GM18873 (cell line): Measurements from ENCODE around the gene TERT.
A peak's percentile ranks its signal among the peaks of the same experiment; 100 is the strongest.

Experiments
- ATAC-seq: cut with Tn5 transposase; IDR thresholded peaks from one replicate; pipeline ENCODE4 v1.9.1; 2021; ENCODE audit warnings: mild to moderate bottlenecking, moderate library complexity, moderate number of reproducible peaks; ENCODE audit not compliant: unreplicated experiment, low FRiP score

The TERT gene

DNA sequence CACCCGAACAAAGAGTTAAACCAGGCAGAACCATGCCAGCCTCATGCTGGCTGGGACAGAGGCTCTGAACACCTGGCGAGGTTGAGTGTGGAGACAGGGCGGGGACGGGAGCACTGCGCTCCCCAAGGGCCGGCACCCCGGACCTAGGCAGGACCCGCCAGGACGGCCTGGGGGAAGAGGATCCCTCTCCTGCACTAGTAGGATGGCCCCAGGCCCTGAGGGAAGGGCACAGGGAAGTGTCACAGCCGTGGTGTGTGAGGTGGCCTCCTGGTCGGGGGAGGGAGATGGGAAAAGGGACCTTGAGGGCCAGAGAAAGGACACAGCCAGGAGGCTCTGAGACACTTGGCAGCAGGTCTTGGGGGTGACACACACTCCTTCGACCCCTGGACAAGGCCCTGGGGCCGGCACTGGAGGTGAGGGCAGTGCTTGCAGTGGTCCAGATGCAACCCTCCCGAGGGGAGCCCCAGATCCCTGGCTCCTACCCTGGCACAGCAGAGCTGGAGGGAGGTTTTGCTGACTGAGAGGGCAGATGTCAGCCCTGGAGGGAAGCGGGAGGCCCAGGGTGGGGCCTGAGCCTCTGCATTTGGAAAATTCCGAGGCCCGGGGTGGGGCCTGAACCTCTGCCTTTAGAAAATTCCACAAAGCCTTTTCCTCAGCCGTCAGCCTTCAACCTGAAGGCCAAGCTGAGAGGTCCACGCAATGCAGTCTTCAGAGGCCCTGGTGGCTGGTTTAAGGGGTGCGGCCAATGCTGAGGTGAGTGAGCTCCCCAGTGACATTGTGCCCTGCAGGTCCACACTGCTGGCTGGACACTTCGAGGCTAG is 24.8 kb upstream of the TERT start:
- no peak for ATAC-seq

DNA sequence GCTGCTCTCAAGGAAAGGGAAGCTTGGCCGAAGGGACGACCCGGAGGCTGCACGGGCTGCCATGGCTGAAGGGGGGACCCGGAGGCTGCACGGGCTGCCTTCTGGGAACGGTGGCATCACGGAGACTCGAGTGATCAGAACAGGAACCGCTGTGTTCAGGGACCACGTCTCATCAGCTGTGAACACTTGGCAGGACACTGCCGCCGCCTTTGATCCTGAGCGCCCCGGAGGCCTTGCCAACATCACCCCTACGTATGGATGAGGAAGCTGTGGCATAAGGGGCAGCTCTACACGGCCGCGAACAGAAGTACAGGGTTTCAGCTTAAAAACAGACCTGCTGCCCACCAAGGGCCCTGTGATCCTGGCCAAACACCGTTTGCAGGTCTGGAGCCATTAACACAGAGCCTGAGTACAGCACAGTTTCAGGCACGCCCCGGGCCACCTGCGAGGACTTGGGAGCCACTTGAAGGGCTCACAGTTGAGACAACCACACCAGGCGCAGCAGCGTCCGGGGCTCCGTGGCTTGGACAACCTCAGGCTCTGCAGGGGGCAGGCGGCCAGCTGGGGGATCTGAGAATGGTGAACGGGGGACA is 23.9 kb upstream of the TERT start:
- ATAC-seq = no peak

DNA sequence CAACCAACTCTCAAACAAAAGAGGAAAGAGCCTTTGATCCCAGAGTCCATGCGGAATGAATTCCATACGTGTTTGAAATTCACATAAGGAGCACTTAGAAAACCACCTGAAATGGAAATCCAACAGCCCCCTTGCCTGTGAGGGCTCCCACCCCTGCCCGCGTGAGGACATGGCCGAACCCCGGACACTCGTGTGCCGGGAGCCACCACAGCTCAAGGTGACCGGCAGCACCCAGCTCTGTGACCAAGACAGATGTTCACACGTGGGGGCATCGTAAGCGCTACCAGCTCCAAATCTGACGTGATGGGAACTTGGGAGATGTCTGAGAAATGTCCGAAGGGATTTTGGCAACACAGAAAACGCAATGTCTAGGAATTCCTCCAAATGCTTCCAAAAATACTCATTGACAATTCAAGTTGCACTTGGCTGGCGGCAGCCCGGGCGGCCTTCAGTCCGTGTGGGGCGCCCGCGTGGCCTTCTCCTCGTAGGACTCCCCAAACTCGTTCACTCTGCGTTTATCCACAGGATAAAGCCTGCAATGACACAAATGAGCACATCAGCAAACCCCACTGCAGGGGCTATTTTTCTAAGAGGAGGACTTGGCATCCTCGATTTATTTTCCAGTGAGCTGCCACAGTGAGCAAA is 23.2 kb upstream of the TERT start:
- ATAC-seq = no peak

DNA sequence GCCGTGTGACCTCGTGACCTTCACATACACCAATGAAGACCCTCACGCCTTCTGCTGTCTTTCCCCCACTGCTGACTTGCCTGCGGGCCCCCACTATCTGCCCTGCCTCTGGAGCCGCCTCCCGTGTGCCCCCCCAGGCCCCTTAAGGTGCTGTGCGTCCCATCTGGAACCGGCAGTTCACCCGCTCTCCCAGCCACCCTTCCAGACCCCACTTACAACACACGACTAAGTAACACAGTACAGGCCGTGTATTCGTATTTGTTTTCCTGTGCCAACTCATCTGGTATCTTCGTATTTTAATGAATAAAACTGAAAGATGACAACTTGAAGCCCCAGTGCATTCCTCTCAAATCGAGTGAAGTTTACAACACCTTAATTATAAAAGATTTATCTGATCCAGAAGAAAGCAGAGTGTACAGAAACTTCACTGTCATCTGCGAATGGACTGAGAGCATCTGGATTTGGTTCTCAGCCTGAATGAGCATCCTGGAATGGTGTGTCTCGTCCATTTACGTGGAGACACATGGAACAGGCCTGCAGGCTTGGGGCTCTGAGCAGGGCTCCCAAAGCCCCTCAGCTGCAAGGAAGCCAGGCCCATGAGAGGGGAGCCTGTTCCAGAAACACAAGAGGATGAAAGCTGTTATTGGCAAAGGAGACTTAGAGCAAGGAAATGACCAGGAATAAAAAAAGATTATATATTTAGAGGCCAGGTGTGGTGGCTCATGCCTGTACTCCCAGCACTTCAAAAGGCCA is 21.9 kb upstream of the TERT start:
- no peak for ATAC-seq

DNA sequence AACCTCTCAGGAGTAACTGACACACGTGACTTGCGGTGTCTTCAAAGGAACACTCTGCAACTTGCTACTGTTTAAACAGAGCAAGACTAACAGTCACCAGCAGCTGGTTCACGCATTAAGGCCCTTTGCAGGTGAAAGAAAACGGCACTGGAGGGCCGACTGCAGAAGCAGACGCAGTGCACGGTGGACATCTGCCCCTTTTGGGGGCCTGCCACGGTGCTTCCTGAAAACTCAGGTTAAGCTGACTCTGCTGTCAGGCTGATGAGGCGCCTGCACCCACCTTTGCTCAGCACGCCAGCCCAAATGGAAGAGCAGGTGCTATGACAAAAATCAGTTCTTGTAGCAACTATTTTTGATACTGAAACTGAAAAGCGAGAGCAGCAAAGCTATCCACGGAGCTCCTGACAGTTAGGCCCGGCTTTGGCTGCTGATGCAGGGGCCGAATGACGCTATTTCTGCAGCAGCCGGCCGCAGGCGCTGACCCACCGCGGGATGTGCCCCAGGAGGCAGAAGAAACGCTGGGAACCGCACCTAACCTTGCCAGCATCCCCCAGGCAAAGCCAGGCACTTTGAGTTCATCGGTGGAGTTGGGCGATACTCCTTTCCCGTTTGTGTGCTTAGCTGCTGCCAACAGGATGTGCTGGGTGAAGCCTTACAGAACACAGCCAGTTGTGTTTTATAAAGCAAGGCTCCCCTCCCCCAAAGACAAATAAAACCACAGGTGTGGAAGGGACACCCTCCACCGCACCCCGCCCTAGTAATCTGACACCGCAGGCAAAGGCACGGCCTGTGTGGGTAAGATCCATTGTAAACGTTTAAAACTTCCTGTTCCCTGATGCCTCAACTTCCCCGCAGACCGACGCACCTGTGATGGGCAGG is 21.1 kb upstream of the TERT start:
- ATAC-seq = peak; percentile 39

DNA sequence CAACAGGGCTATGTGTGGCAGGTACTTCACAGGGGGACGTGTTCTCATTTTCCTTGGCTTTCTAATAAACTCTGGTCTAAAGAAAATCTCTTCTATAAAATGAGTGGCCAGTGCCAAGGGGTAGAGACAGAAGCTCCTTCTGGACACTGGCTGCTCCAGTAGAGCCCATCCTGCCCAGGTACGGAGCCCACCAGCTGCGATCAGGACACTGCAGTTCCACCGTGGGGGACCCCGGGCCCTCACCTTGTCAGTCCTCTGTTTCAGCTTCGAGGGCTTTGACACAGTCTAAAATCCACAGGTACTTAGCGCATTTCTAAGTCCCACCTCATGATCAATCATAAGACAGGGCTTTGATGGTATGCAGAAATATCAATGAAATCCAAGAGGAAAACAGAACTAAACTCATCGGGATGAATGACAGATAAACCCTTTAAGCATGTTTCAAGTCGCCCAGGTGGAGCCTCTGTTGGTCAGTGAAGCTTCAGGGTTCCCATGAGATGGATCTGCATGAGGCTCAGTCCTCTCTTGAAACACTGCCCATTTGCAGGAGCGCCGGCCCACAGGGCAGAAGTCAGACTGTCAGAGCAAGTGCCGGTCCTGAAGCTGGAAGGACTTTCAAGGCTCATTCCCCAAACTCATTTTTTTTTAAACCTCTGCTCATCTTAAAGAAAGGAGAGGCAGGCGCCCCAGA is 20.3 kb upstream of the TERT start:
- no peak for ATAC-seq

DNA sequence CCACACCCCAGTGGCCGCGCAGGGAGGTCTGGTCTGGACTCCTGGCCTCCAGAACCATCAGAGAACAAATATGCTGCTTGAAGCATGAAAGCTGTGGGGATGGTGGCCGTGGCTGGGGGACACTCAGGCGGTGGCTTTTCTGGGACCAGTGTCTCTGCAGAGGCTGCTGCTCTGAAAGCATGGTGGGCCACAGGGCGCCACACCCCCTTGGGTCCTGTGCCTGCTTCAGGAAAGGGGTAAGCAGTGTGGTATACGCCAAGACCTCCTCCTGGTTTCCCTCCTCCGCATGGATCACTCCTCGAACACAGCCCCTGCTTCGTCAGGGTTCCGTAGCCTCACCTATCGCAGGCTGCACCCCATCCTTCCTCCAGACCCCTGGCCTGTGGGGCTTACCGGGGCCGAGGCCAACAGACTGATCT is 19.7 kb upstream of the TERT start:
- ATAC-seq = no peak

DNA sequence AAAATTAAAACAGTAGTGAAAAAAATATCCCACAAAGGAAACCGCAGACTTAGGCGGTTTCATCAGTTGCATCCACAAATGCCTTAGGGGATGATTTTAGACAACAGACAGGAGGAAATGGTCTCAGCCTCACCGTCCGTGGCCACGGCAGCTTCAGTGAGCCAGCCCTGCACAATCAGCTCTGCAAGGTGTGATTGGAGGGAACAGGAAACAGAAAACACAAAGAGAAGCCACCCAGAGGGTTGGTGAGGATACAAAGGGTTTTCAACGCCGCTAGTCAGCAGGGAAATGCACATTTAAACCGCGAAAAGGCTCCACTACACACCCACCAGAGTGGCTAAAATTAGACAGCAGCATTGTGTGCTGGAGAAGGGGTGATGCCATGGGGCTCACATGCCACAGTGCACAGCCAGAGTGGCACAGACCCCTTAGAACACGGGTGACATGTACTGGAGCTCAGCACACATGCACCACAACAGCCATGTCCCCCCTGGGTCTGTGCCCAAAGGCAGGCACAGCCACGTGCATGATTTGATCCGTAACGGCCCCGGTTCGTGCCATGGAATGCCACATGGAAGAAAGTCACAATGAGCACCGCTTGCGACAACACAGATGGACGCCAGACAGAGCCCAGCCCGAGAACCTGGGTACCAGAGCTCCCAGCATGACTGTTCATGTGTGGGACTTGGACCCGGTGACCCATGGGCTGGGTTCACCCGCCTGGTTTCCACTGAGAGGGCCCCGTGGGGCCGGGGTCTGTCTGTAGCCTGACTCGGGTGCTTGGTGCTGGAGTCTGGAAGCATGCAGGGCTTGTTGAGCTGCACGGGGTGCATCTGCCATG is 18.3 kb upstream of the TERT start:
- ATAC-seq = peak; percentile 74

DNA sequence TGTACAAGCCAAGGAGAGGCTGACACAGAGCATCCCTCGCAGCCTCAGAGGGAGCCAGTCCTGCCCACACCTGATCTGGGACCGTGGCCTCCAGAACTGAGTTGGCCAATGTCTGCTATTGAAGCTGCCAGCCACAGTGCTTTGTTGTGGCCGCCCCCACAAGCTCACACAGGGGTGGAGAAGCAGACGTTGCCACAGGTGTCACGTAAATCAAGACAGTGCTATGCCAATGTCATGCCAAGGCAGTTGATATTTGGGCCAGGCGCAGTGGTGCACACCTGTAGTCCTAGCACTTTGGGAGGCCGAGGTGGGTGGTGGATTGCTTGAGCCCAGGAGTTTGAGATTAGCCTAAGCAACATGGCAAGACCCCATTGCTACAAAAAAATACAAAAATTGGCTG is 17.3 kb upstream of the TERT start:
- ATAC-seq = no peak

DNA sequence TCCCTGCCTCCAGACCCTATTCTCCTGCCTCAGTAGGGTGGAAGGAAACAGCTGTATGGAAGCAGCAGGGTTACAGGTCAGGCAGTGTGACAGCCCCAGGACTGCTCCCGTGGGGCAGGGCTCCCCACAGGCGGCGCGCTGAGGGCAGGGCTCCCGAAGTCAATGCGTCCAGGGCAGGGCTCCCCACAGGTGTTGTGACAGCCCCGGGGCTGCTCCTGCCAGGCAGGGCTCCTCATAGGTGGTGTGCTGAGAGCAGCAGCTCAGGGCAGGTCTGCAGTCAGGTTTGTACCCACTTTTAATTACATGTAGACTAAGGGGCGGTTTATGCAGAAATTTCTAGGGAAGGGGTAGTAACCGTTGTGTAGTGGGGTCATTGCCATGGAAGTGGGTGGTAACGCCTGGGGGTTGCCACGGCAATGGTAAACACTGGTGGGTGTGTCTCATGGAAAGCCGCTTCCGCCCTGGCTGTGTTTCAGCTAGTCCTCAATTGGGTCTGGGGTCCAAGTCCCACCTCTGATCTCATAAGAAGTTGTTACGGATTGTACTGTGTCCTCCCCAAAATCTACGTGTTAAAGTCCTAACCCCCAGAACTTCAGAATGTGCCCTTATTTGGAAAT is 16.7 kb upstream of the TERT start:
- ATAC-seq = no peak

DNA sequence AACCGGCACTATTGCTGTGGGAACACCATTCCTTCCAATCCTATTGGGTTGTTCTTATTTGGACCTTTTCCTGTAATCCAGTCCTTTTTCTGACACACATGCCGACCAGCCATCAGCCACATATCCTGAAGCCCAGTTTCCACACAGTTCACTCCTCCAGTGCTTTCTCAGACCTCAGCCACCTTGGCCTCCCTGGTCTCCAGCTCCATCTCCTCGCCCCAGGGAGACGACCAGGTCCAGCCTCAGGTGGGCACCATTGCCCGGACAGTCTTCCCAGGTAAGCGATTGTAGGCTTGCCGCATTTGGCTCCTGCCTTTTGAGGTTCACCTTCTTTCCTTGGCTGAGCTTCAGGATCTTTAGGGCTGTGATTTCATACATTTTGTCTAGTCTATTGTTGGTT is 15.2 kb upstream of the TERT start:
- no peak for ATAC-seq

DNA sequence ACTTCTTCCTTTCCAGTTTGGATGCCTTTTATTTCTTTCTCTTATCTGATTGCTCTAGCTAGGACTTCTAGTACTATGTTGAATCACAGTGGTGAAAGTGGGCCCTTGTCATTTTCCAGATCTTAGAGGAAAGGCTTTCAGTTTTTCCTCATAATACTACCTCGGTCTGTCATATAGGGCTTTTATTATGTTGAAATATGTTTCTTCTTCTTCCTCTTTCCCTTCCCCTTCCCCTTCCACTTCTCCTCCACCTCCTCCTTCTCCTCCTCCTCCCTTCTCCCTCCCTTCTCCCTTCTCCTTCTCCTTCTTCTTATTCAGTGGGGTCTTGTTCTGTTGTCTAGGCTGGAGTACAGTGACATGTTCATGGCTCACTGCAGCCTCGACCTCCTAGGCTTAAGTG is 9.2 kb upstream of the TERT start:
- no peak for ATAC-seq

DNA sequence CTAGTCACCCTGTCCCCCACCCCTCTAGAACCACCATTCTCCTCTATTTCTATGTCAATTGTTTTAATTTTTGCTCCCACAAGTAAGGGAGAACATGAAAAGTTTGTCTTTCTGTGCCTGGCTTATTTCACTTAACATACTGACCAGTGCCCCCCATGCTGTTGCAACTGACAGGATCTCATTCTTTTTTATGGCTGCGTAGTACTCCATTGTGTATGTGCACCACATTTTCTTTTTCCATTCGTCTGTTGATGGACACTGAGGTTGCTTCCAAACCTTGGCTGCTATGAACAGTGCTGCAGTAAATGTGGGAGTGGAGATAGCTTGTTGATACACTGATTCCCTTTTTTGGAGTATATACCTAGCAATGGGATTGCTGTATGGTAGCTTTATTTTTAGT is 7.4 kb upstream of the TERT start:
- ATAC-seq = no peak

DNA sequence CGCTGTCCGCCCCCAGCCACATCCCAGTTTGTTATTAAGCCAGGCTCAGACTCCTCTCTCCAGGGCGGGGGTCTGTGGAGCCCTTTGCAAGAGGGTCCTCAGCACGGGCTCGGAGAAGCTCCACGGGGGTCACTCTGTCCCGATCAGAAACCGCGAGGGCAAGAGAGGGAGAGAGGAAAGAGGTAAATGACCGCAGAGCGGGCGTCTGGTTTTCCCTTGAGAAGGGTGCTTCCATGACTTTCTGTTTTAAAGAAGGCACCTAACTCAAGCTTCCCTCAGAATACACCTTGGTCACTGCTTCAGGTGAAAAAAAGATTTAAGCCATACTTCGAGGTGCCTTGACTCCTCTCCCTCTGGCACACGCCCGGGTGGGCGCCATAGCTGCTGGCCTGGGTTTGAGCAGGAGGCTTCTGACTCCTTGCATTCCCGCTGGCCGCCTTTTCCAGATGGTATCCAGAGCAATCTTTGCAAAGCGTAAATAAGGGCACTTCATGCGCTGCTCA is 5.8 kb upstream of the TERT start:
- ATAC-seq = no peak

DNA sequence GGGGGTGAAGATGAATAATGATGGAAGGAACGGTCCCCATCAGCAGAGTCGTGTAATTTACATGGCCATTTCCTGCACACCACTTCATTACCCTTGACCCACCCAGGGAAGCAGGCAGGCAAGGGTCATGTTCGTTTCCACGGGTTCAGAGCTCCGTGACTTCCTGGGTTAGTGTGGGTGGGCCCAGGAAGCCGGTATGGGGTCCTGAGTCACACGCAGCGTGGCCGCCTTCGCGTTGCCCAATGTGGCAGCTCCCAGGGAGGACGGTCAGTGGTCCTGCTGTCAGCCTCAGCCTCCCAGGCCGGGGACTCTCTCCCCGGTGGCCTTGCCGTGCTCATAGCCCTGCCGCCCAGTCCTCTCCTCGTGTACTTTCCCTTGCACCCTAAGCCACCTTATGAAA is 5.1 kb upstream of the TERT start:
- no peak for ATAC-seq

DNA sequence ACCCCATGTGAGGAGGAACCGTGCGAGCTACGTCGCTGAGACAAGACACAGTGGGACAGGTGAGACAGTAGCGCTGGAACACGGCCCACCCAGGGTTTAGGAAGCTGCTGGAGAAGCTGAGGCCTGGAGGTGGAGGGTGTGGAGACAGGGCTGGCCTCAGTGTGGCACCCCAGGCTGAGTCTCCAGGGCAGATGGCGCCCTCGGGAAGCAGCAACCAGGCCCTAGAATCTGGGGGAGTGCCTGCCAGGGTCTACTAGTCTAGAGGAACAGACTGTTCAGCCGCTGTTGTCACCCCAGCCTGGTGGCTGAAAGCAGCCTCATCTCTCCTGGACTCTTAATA is 4.6 kb upstream of the TERT start:
- no peak for ATAC-seq

DNA sequence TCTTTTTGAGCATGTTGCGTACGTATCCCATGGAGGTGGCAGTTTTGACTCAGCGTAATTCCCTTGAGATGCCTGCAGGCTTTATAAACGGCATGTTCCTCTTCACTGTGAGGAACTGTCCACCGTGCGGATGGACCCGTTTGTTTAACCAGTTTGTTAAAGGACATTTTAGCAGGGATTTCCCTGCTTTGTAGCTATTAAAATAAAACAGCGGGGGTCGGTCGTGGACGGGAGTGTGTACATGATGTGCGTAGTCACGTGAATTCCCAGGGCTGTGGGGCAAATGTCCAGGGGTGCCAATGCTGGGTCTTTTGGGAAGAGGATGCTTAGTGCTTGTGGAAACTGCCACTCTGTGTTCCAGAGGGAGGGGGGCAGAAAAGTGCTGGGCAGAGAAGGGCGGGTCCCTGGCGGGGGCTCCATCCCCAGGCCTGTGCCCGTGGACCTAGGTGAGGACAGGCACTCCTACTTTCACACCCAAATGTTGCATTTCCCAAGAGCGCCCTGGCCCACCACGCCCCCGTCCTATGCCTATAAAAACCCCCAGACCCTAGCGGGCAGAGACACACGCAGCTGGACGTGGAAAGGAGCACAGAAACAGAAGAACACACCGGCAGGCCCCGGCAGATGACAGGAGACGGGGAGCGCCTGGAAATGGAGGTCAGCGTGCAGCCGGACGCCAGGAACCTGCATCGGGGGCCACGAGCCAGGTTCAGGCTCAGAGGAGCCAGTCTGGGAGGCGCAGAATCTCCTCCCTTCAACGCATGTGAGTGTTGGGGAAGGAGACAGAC is 4.0 kb upstream of the TERT start:
- no peak for ATAC-seq
